ENCODE measurements around the gene ROR1.

ROR1 gene

GRCh38 chr1:64000021-64000420 lies 226.2 kb downstream of the ROR1 start:
- in situ Hi-C loops (cut with MboI; ENCODE audit: low sequenced_read_pairs) = no loop called here

- in situ Hi-C loops (cut with MboI; ENCODE audit: low sequenced_read_pairs) = no loop called here
These were observed 227.2 kb downstream of the ROR1 start for GRCh38 chr1:64001038-64001437.

GRCh38 chr1:64004451-64005025 lies 230.7 kb downstream of the ROR1 start:
- in situ Hi-C loops (cut with MboI; ENCODE audit: low sequenced_read_pairs) = no loop called here

- in situ Hi-C loops (cut with MboI; ENCODE audit: low sequenced_read_pairs) = no loop called here
These were observed 232.0 kb downstream of the ROR1 start for GRCh38 chr1:64005801-64006200.

- in situ Hi-C loops (cut with MboI; ENCODE audit: low sequenced_read_pairs) = no loop called here
These were observed 232.6 kb downstream of the ROR1 start for GRCh38 chr1:64006276-64007051.

GRCh38 chr1:64010316-64010715 lies 236.5 kb downstream of the ROR1 start:
- in situ Hi-C loops (cut with MboI; ENCODE audit: low sequenced_read_pairs) = no loop called here

GRCh38 chr1:64013395-64013794 lies 239.6 kb downstream of the ROR1 start:
- in situ Hi-C loops (cut with MboI; ENCODE audit: low sequenced_read_pairs) = no loop called here

GRCh38 chr1:64019818-64020217 lies 246.0 kb downstream of the ROR1 start:
- in situ Hi-C loops (cut with MboI; ENCODE audit: low sequenced_read_pairs) = no loop called here

GRCh38 chr1:64021066-64021465 lies 247.2 kb downstream of the ROR1 start:
- in situ Hi-C loops (cut with MboI; ENCODE audit: low sequenced_read_pairs) = no loop called here

GRCh38 chr1:64025051-64025450 lies 251.2 kb downstream of the ROR1 start:
- in situ Hi-C loops (cut with MboI; ENCODE audit: low sequenced_read_pairs) = no loop called here

- in situ Hi-C loops (cut with MboI; ENCODE audit: low sequenced_read_pairs) = no loop called here
These were observed 255.2 kb downstream of the ROR1 start for GRCh38 chr1:64029037-64029436.

- in situ Hi-C loops (cut with MboI; ENCODE audit: low sequenced_read_pairs) = no loop called here
These were observed 256.6 kb downstream of the ROR1 start for GRCh38 chr1:64030411-64030810.

- in situ Hi-C loops (cut with MboI; ENCODE audit: low sequenced_read_pairs) = no loop called here
These were observed 257.4 kb downstream of the ROR1 start for GRCh38 chr1:64031236-64031635.

- in situ Hi-C loops (cut with MboI; ENCODE audit: low sequenced_read_pairs) = no loop called here
These were observed 259.9 kb downstream of the ROR1 start for GRCh38 chr1:64033667-64034220.

- in situ Hi-C loops (cut with MboI; ENCODE audit: low sequenced_read_pairs) = no loop called here
These were observed 262.7 kb downstream of the ROR1 start for GRCh38 chr1:64036549-64036948.

GRCh38 chr1:64038119-64038518 lies 264.3 kb downstream of the ROR1 start:
- in situ Hi-C loops (cut with MboI; ENCODE audit: low sequenced_read_pairs) = no loop called here

- in situ Hi-C loops (cut with MboI; ENCODE audit: low sequenced_read_pairs) = no loop called here
These were observed 265.1 kb downstream of the ROR1 start for GRCh38 chr1:64038965-64039364.

GRCh38 chr1:64039390-64039926 lies 265.6 kb downstream of the ROR1 start:
- in situ Hi-C loops (cut with MboI; ENCODE audit: low sequenced_read_pairs) = no loop called here

- in situ Hi-C loops (cut with MboI; ENCODE audit: low sequenced_read_pairs) = no loop called here
These were observed 267.7 kb downstream of the ROR1 start for GRCh38 chr1:64041371-64042131.

- in situ Hi-C loops (cut with MboI; ENCODE audit: low sequenced_read_pairs) = no loop called here
These were observed 268.7 kb downstream of the ROR1 start for GRCh38 chr1:64042331-64043100.

- in situ Hi-C loops (cut with MboI; ENCODE audit: low sequenced_read_pairs) = no loop called here
These were observed 269.5 kb downstream of the ROR1 start for GRCh38 chr1:64043288-64043687.
